H1 (cell line): ENCODE results near the gene ATP6V1B1. TPM values are rescaled to one million over a fixed set of nuclear protein-coding genes. Genes with fewer than 3 reads are reported as not detected.

Experiments
- BACH1 ChIP-seq: IDR thresholded peaks from 2 replicates; pipeline ENCODE4 v1.6.1; 2012; ENCODE audit warnings: low read length, improper control_type of control experiment
- CHD2 ChIP-seq: IDR thresholded peaks from 2 replicates; pipeline ENCODE4 v1.6.1; 2012; ENCODE audit warnings: low read length, improper control_type of control experiment
- GTF2F1 ChIP-seq: IDR thresholded peaks from 2 replicates; pipeline ENCODE4 v1.6.1; 2012; ENCODE audit warnings: low read depth, low read length, improper control_type of control experiment, borderline replicate concordance
- RFX5 ChIP-seq: IDR thresholded peaks from 2 replicates; pipeline ENCODE4 v1.6.1; 2011; ENCODE audit warnings: low read depth, low read length, improper control_type of control experiment, borderline replicate concordance
- RNF2 ChIP-seq: fragments of 200-900, 300-1000 bp; sonication (generic); IDR thresholded peaks from 2 replicates; pipeline ENCODE4 v1.7.1; 2016; ENCODE audit warnings: borderline replicate concordance, low read depth, mild to moderate bottlenecking, antibody characterized with exemption, low read length; ENCODE audit not compliant: poor library complexity, severe bottlenecking; ENCODE audit errors: missing control alignments
- polyA plus RNA-seq, 7 experiments: library from polyadenylated mRNA; depleted of rRNA in 3 of 7; stranded (reverse) in 5 of 7; unstranded in 2 of 7; fragments of >200 nt in 5 of 7; fragments of 200-250 nt in 2 of 7; gene quantifications; 1 replicate in 5 of 7; 2 replicates in 1 of 7; 4 replicates in 1 of 7; pipeline versions ENCODE4 v1.2.1 to v1.2.3, GENCODE V29; 2011 to 2013; ENCODE audit warnings: missing spikeins in 2 of 7, mixed read lengths in 2 of 7
- total RNA-seq: library from RNA; stranded (reverse); fragmentation: NEBNext Ultra II Directional; extraction: Animal tissue kit (Norgen Biotek cat#: 25700); gene quantifications from 2 replicates; pipeline ENCODE4 v1.2.1, GENCODE V29; 2021

ATP6V1B1 gene
- total and polyA plus RNA-seq, 2 of the 8 experiments (the other 6 are each of a cell fraction or from before 2014, with no cell fraction given) = not detected

DNA sequence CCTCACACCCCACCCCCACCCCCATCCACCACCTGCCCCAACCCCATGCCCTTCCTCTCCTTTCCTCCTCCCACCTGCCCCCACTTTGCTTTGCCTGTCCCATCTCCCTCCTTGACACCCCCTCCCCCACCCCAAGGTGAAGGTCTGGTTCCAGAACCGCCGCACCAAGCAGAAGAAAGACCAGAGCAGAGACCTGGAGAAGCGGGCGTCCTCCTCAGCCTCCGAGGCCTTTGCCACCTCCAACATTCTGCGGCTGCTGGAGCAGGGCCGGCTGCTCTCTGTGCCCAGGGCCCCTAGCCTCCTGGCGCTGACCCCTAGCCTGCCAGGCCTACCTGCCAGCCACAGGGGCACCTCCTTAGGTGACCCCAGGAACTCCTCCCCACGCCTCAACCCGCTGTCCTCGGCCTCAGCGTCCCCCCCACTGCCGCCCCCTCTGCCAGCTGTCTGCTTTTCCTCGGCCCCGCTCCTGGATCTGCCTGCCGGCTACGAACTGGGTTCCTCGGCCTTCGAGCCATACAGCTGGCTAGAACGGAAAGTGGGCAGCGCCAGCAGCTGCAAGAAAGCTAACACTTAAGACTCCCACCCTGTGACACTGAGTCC is 3.0 kb upstream of the ATP6V1B1 start (continued):
- TF ChIP-seq CHD2 = no peak
- no peak for TF ChIP-seq BACH1
- TF ChIP-seq RFX5 = no peak
- no peak for TF ChIP-seq RNF2
- no peak for TF ChIP-seq GTF2F1
